GM18909 (cell line): Measurements from ENCODE around the gene UST.
"Not testable (repeated sequence)": the region's sequence is repeated elsewhere in the genome, so short reads cannot be mapped to it uniquely, and the experiment has no call there.

Experiments
- ATAC-seq: cut with Tn5 transposase; IDR thresholded peaks from one replicate; pipeline ENCODE4 v1.9.1; 2021; ENCODE audit warnings: mild to moderate bottlenecking; ENCODE audit not compliant: unreplicated experiment, poor library complexity

UST gene

GRCh38 chr6:148987982-148988381, 241.2 kb downstream of the UST start:
- no peak for ATAC-seq

GRCh38 chr6:148989585-148989984, 242.8 kb downstream of the UST start:
- ATAC-seq, result no peak

DNA sequence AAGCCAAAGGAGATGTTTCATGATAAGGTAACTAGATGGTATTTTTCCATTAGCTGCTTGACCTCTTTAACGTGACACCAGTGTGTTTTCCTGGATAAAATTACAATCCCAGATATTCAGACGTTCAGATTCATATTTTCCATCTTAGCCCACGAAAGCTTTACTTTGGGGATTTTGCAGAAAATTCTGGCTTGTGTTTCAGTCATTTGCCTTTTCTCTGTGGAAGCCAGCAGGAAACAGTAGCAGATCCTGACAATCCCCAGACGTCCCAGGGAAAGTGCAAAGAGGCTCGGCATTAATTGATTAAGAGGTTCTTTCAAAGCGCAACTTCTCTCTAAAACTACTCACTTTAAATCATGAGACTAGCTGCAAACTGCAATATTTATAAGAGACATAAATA, 243.6 kb downstream of the UST start:
- ATAC-seq, result no peak

- ATAC-seq, result no peak
Measured at GRCh38 chr6:148996815-148997214, 250.0 kb downstream of the UST start.

- ATAC-seq, result no peak
Measured at GRCh38 chr6:148997865-148998264, 251.0 kb downstream of the UST start.

- no peak for ATAC-seq
Measured at GRCh38 chr6:148998704-148999103, 251.9 kb downstream of the UST start.

GRCh38 chr6:148999501-148999900, 252.7 kb downstream of the UST start:
- no peak for ATAC-seq

DNA sequence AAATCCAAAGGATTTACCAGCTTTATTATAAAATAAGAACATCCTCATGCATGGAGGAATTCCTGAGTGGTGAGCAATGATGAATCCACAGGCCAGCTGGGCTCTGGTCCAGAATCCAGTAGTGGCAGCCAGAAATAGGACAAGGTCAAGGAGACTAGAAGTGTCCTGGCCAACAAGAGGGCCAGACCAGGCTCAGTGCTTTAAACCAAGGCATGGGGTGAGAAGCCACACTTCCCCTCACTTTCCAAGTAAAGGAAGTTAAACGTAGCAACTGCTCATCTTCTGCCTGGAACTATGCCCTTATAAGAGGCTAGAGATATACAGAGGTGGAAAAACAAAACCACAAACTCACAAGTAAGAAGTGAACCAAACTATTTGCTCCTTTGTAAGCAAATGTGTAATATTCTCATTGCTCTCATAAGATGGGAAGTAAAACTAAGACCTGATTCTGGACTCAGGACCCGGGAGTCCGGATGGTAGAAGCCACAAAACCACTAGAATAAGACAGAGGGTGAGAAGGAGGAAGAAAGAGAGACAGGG, 253.2 kb downstream of the UST start:
- ATAC-seq, result no peak

DNA sequence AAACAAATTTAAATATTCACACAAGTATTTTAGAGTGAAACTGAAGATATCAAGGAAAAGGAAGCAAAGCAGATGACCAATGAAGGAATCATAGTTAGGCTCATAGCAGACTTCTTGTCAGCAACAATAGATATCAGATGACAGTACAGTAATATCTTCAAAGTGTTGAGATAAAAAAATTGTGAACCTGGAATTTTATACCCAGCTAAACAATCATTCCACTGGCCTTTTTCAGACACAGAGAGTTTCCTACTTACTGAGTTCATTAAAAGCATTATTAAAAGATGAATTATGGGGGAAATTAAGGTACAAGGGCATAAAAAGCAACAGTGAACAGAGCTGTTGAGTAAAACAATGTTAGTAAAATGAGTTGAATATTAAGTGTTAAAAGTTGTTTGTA, 254.6 kb downstream of the UST start:
- no peak for ATAC-seq

GRCh38 chr6:149003560-149003959, 256.7 kb downstream of the UST start:
- ATAC-seq, result no peak

DNA sequence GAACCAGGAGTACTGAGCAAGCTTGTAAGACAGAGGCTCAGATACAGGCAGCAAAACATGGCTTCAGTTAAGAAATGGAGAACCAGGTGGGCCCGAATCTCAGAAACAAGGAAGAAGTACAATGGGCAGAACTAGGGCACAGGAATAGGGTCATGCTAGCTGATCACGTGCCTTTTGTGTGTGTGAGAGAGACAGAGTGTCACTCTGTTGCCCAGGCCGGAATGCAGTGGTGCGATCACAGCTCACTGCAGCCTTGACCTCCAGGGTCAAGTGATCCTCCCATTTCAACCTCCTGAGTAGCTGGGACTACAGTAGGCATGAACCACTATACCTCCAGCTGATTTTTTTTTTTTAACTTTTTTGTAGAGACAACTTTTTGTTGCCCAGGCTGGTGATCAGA, 257.8 kb downstream of the UST start:
- ATAC-seq, result no peak

- not testable (repeated sequence) for ATAC-seq
Measured at GRCh38 chr6:149006236-149006635, 259.4 kb downstream of the UST start.

DNA sequence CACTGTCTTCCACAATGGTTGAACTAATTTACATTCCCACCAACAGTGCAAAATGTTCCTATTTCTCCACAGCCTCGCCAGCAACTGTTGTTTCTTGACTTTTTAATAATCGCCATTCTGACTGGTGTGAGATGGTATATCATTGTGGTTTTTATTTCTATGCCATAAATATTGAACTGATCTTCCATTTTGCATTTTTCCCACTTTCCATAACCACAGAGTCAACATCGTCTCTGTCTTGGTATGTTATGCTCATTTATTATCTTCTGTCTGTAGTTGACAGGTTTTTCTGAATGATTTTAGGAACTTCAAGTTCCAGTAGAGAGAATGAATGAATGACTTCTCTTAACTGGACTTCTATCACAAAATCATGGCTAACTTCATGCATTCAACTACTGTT, 259.8 kb downstream of the UST start:
- ATAC-seq, result no peak

DNA sequence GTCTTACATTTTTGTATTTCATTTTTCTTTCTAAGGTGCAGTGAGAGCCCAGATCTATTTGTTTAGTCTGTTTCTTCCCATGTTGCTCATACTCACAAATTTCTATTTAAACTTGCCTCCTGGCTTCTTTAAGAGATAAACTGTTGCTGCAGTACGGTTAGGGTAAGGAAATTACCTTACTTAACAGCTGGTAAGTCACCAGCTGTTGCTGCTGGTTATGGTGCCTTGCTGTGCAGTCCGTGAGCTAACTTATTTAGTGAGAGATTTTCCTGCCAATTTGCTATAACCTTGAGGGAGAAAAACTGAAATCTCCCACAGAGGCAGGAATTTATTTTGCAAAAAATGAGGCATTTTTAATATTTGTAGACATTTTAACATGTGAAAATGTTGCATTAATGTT, 261.0 kb downstream of the UST start:
- ATAC-seq, result no peak

- no peak for ATAC-seq
Measured at GRCh38 chr6:149008741-149009140, 261.9 kb downstream of the UST start.

- no peak for ATAC-seq
Measured at GRCh38 chr6:149012040-149012545, 265.3 kb downstream of the UST start.

DNA sequence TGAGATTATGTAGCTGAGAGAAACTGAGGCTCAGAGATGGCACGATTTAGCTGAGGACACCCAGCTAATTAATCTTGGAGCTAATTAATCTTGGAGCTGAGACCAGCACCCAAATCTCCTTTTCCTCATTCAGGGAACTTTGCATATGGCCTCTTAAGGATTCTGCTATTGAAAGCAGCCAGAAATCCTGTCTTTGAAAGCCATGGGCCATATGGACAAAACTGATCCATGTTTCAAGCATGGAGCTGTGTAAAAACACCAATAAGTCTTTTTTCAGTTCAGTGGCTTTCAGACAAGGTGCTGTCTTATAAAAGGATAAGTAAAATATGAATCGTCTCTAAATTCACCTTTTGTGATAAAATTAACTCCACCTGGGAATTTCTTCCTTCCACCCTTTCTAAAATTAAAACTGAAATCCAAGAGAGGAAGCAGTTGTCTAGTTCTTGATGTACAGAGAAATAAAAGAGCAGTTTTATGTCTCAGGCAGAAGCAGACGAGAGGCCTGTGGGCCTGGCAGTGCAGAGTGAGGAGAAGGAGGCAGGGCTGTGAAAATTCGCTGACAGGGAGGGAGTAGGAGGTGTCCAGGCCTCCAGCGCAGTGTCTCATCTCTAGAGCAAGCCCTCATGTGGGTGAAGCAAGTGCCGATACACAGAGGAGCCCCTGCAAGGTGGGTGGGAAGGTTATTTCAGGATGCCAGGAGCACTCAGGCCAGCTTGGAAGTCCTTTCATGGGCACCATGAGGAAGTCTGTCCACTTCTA, 266.9 kb downstream of the UST start:
- ATAC-seq, result no peak

- no peak for ATAC-seq
Measured at GRCh38 chr6:149014631-149015534, 268.1 kb downstream of the UST start.

DNA sequence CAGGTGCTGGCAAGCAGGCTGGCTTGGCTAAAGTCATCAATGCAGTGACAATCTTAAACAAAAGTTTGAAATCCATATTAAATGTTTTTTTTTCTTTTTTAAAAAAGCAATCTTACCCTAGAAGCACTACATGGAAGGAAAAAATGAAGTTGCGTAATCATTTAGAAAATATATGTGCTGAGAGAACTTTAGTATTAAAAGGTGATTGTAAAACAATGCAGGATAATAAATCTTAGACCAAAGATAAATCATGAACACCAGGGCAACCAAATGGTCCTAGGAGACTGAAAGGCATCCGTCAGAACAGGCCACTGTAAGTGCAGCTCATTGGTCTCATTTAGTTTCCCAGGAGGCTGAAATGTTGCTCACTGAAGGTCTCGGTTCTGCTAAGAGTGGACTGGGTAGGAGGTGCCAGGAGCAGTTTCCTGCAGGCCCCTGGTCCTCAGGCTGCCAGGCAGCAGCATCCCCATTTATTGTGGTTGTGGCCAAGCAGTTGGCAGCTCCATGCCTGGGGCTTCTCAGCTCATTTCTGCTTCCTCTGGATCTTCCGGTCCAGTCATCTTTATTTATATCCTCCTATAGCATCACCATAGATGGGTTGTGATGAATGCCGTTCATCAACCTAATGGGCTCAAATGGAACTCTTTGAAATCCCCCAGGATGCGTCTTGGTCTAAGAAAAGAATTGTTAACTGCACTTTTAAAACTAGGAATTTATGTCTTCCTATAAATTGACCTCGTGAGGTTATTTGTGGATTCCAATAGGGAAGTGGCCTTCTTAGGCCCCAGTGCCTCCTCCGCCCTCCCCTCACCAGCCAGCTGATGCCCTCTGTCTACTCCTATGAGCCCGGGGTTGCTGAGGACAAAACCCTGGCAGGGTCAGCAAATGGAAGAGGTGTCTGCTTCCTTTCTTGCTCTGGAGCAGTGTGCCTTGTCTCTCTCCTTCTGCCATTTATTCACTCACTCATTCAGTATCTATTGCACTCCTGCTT, 269.0 kb downstream of the UST start:
- ATAC-seq, result no peak

GRCh38 chr6:149016716-149017115, 269.9 kb downstream of the UST start:
- no peak for ATAC-seq
